ENCODE results near the gene LETMD1. TPM values are rescaled to one million over a fixed set of nuclear protein-coding genes. Genes with fewer than 3 reads are reported as not detected.

The LETMD1 gene
- total and polyA plus RNA-seq, 2 experiments from 2014 or later = 16.3 to 29.8 TPM

GRCh38 chr12:51033457-51034089 lies 14.6 kb upstream of the LETMD1 start:
- no peaks in the 10 kb centered on the region for H3K9me2 ChIP-seq (ENCODE audit: insufficient read depth)
- WGBS, 2 experiments (ENCODE audit: low coverage in 1 of 2, low lambda C conversion rate in 2 of 2, missing lambda C conversion rate in 2 of 2) = 98 to 100% methylated on average over 4 of the region's 4 CpGs
- no peaks in the 10 kb centered on the region for H3K36me3 ChIP-seq (ENCODE audit: low read depth)
- H3K27me3 ChIP-seq (replicated peaks; ENCODE audit: insufficient read depth) = no peaks in the 10 kb centered on the region
- TF ChIP-seq EZH2 (IDR thresholded peaks at IDR 0.05; ENCODE audit: insufficient read depth, poor library complexity, severe bottlenecking) (no peak), EZH2phosphoT487 (IDR thresholded peaks at IDR 0.05; ENCODE audit: insufficient read depth, low read depth) (no peak)
- in situ Hi-C loops (cut with MboI) = no loop called here
- H4K20me1 ChIP-seq (ENCODE audit: insufficient read depth) = no peaks in the 10 kb centered on the region
- no peak overlapping the region for H3K4me3 ChIP-seq
- H2AFZ ChIP-seq = no peak overlapping the region
- no peak overlapping the region for H3K9ac ChIP-seq
- H3K4me2 ChIP-seq (ENCODE audit: unreplicated experiment) = no peak overlapping the region
- H3F3A ChIP-seq (ENCODE audit: insufficient read depth) = 0 out of 2 replicates have a peak, but pooled peaks cover 7% of the 10 kb centered on the region
- no peaks in the 10 kb centered on the region for H3K9me3 ChIP-seq (ENCODE audit: low read depth)
- H3K27ac ChIP-seq = no peak overlapping the region
- DNase-seq = no peak
- no peaks in the 10 kb centered on the region; the same call in 1 of the 2 replicates for H3K4me1 ChIP-seq (ENCODE audit: insufficient read depth)
- no peaks in the 10 kb centered on the region for H3K79me2 ChIP-seq (ENCODE audit: insufficient read depth)

GRCh38 chr12:51036279-51036678 lies 11.8 kb upstream of the LETMD1 start:
- Histone ChIP-seq H3K4me2 (ENCODE audit: unreplicated experiment) (no peak overlapping the region), H3K4me3 (no peak overlapping the region), H3K36me3 (ENCODE audit: low read depth) (no peaks in the 10 kb centered on the region), H3K9me3 (ENCODE audit: low read depth) (no peaks in the 10 kb centered on the region), H3K27ac (no peak overlapping the region), H4K20me1 (ENCODE audit: insufficient read depth) (no peaks in the 10 kb centered on the region), H3K9me2 (ENCODE audit: insufficient read depth) (no peaks in the 10 kb centered on the region), H3K27me3 (replicated peaks; ENCODE audit: insufficient read depth) (no peaks in the 10 kb centered on the region), H2AFZ (no peak overlapping the region), H3K4me1 (ENCODE audit: insufficient read depth) (no peaks in the 10 kb centered on the region; the same call in 1 of the 2 replicates), H3K9ac (no peak overlapping the region), H3F3A (ENCODE audit: insufficient read depth) (0 out of 2 replicates have a peak, but pooled peaks cover 8% of the 10 kb centered on the region), H3K79me2 (ENCODE audit: insufficient read depth) (no peaks in the 10 kb centered on the region)
- in situ Hi-C loops (cut with MboI) = no loop called here
- TF ChIP-seq EZH2 (IDR thresholded peaks at IDR 0.05; ENCODE audit: insufficient read depth, poor library complexity, severe bottlenecking) = no peak
- no peak for TF ChIP-seq EZH2phosphoT487 (IDR thresholded peaks at IDR 0.05; ENCODE audit: insufficient read depth, low read depth)
- no peak for DNase-seq
- WGBS, 2 experiments (ENCODE audit: low coverage in 1 of 2, low lambda C conversion rate in 2 of 2, missing lambda C conversion rate in 2 of 2) = 80 to 84% methylated on average over 3 of the region's 3 CpGs

- DNase-seq = peak; percentile 38
- Histone ChIP-seq H3K36me3 (ENCODE audit: low read depth) (peaks cover 6% of the 10 kb centered on the region), H3K27me3 (replicated peaks; ENCODE audit: insufficient read depth) (no peaks in the 10 kb centered on the region), H3K9ac (peak overlapping the region; percentile 84), H4K20me1 (ENCODE audit: insufficient read depth) (no peaks in the 10 kb centered on the region), H3K9me2 (ENCODE audit: insufficient read depth) (no peaks in the 10 kb centered on the region), H3K4me2 (ENCODE audit: unreplicated experiment) (peak overlapping the region; percentile 83), H2AFZ (peak overlapping the region; percentile 83), H3K27ac (no peak overlapping the region), H3K9me3 (ENCODE audit: low read depth) (no peaks in the 10 kb centered on the region), H3F3A (ENCODE audit: insufficient read depth) (peaks cover 5% of the 10 kb centered on the region; the same call in 1 of the 2 replicates), H3K4me1 (ENCODE audit: insufficient read depth) (peaks cover 21% of the 10 kb centered on the region), H3K4me3 (peak overlapping the region; percentile 88), H3K79me2 (ENCODE audit: insufficient read depth) (peaks cover 31% of the 10 kb centered on the region)
- 20 to 21% methylated on average over 14 of the region's 14 CpGs for WGBS, 2 experiments (ENCODE audit: low coverage in 1 of 2, low lambda C conversion rate in 2 of 2, missing lambda C conversion rate in 2 of 2)
- in situ Hi-C loops (cut with MboI) = loop anchor here (10.0 kb wide), 1 partner anchor 296 kb away; the partner anchor contains the start of gene CELA1
- TF ChIP-seq EZH2phosphoT487 (IDR thresholded peaks at IDR 0.05; ENCODE audit: insufficient read depth, low read depth) (no peak), EZH2 (IDR thresholded peaks at IDR 0.05; ENCODE audit: insufficient read depth, poor library complexity, severe bottlenecking) (no peak)
These were observed 629 bp downstream of the LETMD1 start for GRCh38 chr12:51048661-51049251.

GRCh38 chr12:51049525-51049924 lies 1.4 kb downstream of the LETMD1 start:
- H3F3A ChIP-seq (ENCODE audit: insufficient read depth) = peaks cover 13% of the 10 kb centered on the region; the same call in 1 of the 2 replicates
- H3K9me3 ChIP-seq (ENCODE audit: low read depth) = no peaks in the 10 kb centered on the region
- DNase-seq = no peak
- H3K4me2 ChIP-seq (ENCODE audit: unreplicated experiment) = peak overlapping the region; percentile 83
- TF ChIP-seq EZH2phosphoT487 (IDR thresholded peaks at IDR 0.05; ENCODE audit: insufficient read depth, low read depth) (no peak), EZH2 (IDR thresholded peaks at IDR 0.05; ENCODE audit: insufficient read depth, poor library complexity, severe bottlenecking) (no peak)
- peaks cover 14% of the 10 kb centered on the region for H3K36me3 ChIP-seq (ENCODE audit: low read depth)
- H2AFZ ChIP-seq = no peak overlapping the region
- H3K79me2 ChIP-seq (ENCODE audit: insufficient read depth) = peaks cover 31% of the 10 kb centered on the region
- H3K9ac ChIP-seq = peak overlapping the region; percentile 84; the same call in 1 of the 2 replicates
- H3K9me2 ChIP-seq (ENCODE audit: insufficient read depth) = no peaks in the 10 kb centered on the region
- no peak overlapping the region for H3K27ac ChIP-seq
- 50 to 56% methylated on average over 3 of the region's 3 CpGs for WGBS, 2 experiments (ENCODE audit: low coverage in 1 of 2, low lambda C conversion rate in 2 of 2, missing lambda C conversion rate in 2 of 2)
- in situ Hi-C loops (cut with MboI) = loop anchor here (10.0 kb wide), 1 partner anchor 295 kb away; the partner anchor contains the start of gene CELA1
- H3K4me3 ChIP-seq = peak overlapping the region; percentile 88
- H3K4me1 ChIP-seq (ENCODE audit: insufficient read depth) = peaks cover 21% of the 10 kb centered on the region
- H4K20me1 ChIP-seq (ENCODE audit: insufficient read depth) = no peaks in the 10 kb centered on the region
- no peaks in the 10 kb centered on the region for H3K27me3 ChIP-seq (replicated peaks; ENCODE audit: insufficient read depth)

All from GM23248 (cell line).